ENCODE measurements around the gene SALL4. TPM values are rescaled to one million over a fixed set of nuclear protein-coding genes. Genes with fewer than 3 reads are reported as not detected.

The SALL4 gene
- total and polyA plus RNA-seq, 2 donors (not counting 3 experiments of a cell fraction or from before 2014, with no cell fraction given) = 1.3 to 1.9 TPM

- ChIA-PET CTCF (no interaction called here), POLR2A (interaction anchor here (0.6 kb wide), 1 partner anchor 128 kb away, joined by 4 read pairs; no protein-coding TSS in a partner anchor)
- H2AFZ ChIP-seq (ENCODE audit: low read depth, low read length) = no peak overlapping the region
- peaks cover 0 to 4% of the 10 kb centered on the region in 2 experiments for H3K27me3 ChIP-seq (ENCODE audit: control insufficient read depth in 2 of 2, insufficient read depth in 2 of 2, low read length in 2 of 2)
- H3K9me1 ChIP-seq (replicated peaks; ENCODE audit: control insufficient read depth, extremely low read depth, insufficient read depth, low read length) = no peaks in the 10 kb centered on the region
- no peak for FAIRE-seq
- no peaks in the 10 kb centered on the region for H3K4me1 ChIP-seq (ENCODE audit: control insufficient read depth, extremely low read depth, insufficient read depth, low read length)
- no peaks in the 10 kb centered on the region for H4K20me1 ChIP-seq (replicated peaks; ENCODE audit: control insufficient read depth, extremely low read depth, insufficient read depth, low read length)
- BruUV-seq (replicated peaks) = no TSS peak
- no peak overlapping the region for H3K27ac ChIP-seq (ENCODE audit: insufficient read depth, low read depth, low read length)
- H3K9ac ChIP-seq (replicated peaks; ENCODE audit: extremely low read depth, insufficient read depth, low read length) = no peak overlapping the region
- no peaks in the 10 kb centered on the region for H3K36me3 ChIP-seq (ENCODE audit: control insufficient read depth in 2 of 2, extremely low read depth in 1 of 2, insufficient read depth in 2 of 2, low read length in 2 of 2)
- no peaks in the 10 kb centered on the region for H3K9me3 ChIP-seq (replicated peaks; ENCODE audit: control insufficient read depth, insufficient read depth, low read length)
- no peak for DNase-seq (ENCODE audit: low read depth, low spot score)
- dilution Hi-C loops (cut with MboI; ENCODE audit: extremely low pct_ligation_motif_present, low sequenced_read_pairs) (no loop called here), intact Hi-C loops (cut with micrococcal nuclease) (no loop called here)
- H3K4me3 ChIP-seq (replicated peaks in 1 of 3; ENCODE audit: insufficient read depth in 1 of 3, low read depth in 1 of 3, low read length in 3 of 3) = no peak overlapping the region
- H3K4me2 ChIP-seq (ENCODE audit: insufficient read depth, low read length) = no peak overlapping the region
- no peak for TF ChIP-seq MYC (IDR thresholded peaks at IDR 0.05; ENCODE audit: low read depth, low read length)
- no peak for TF ChIP-seq JUN (IDR thresholded peaks at IDR 0.05; ENCODE audit: borderline replicate concordance, insufficient read depth, insufficient read length, low read depth)
- TF ChIP-seq POLR2A (IDR thresholded peaks at IDR 0.05; ENCODE audit: low read depth, low read length) = no peak
- TF ChIP-seq GATA2 (IDR thresholded peaks at IDR 0.05; ENCODE audit: insufficient read depth, insufficient read length, low read depth, low read length) = no peak
- TF ChIP-seq EZH2 (IDR thresholded peaks at IDR 0.05; ENCODE audit: borderline replicate concordance, low read depth, low read length, severe bottlenecking) = no peak
- TF ChIP-seq POLR2AphosphoS5 (IDR thresholded peaks at IDR 0.05; ENCODE audit: insufficient read depth, low read depth, low read length) = no peak
- no peak for TF ChIP-seq CTCF (IDR thresholded peaks at IDR 0.05; ENCODE audit: extremely low read depth in 1 of 2, insufficient read depth in 1 of 2, low read depth in 1 of 2, low read length in 2 of 2)
- no peak for TF ChIP-seq MAX (IDR thresholded peaks at IDR 0.05; ENCODE audit: insufficient read depth, insufficient read length)
- TF ChIP-seq FOS (IDR thresholded peaks at IDR 0.05; ENCODE audit: borderline replicate concordance, insufficient read depth, low read length) = no peak
- no peaks in the 10 kb centered on the region for H3K79me2 ChIP-seq (ENCODE audit: control insufficient read depth, insufficient read depth, low read length)
Measured at GRCh38 chr20:51837436-51837835, 35.1 kb upstream of the SALL4 start.

All from endothelial cell of umbilical vein (primary cell).